ENCODE results near the gene NRTN.

DNA sequence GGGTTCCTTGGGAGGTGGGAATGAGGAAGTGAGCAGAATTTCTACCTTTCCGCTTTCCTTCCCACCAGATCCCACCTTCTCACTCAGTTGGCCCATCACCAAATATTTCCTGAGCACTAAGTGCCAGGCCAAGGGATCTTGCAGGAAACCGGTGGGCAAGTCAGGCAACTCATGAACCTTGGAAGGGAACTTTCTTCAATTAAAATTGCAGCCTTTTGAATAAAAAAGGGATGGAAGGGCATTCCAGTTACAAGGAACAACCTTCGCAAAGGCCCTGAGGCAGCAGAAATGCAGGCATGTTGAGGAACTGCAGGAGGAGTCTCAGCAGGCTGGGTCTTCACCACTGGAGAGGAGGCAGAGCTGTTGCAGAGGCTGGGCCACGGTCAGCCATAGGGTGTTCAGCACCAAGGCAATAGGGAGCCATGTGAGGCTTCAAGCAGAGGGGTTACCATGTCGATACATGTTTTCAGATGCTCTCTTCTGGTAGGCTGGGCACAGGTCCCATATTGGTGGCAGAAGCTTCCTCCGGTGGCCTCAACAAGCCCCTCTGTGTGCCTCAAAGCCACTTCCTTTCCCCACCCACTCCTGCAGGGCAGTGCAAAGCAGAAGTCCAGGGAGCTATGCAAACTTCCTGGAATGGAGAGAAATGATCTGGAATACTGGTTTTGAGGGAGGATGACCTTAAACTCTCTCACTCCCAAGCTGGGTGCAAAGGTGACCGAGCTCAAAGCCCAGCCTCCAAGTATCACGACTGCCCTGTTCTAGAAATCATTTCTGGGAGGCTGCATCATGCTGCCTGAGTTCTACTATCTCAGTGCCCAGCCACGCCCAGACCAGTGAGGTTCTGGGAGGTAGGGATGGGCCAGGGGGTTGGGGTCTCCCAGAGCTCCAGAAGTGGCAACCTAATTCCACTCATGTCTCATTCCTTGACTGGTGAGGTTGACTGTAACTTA, 34.5 kb downstream of the NRTN start, which contains the start of gene FUT6:
- TF ChIP-seq POLR2AphosphoS5 (IDR thresholded peaks at IDR 0.05) (no peak), CTCF (IDR thresholded peaks at IDR 0.05 in 8 of 11, conservative IDR thresholded peaks at IDR 0.05 in 3 of 11) (no peak)

Data from spleen (tissue), 7 donors.